HepG2 (cell line): Measurements from ENCODE around the gene SLC11A1. TPM values are rescaled to one million over a fixed set of nuclear protein-coding genes. Genes with fewer than 3 reads are reported as not detected.

Source experiments
- ATAC-seq: fragments of 200-7000 bp; cut with Tn5 transposase; 3 replicates; pipeline ENCODE4 v1.9.1; 2020; ENCODE audit warnings: mild to moderate bottlenecking, moderate library complexity
- BruUV-seq: library from RNA; stranded (reverse); fragments of 400-500 nt; replicated peaks from 2 replicates; lab custom pipeline; 2021; lab: Mats Ljungman, UMichigan
- CTCF ChIA-PET: fragments of 300-600 bp; formaldehyde crosslinking; extraction: SDS; loops from one replicate; lab custom pipeline; 2021; ENCODE audit warnings: low total read pairs, inconsistent platforms, low intra/inter-chr PET ratio; lab: Yijun Ruan, JAX
- POLR2A ChIA-PET: fragments of 350-600 bp; sonication (Branson Sonifier 250); formaldehyde crosslinking; loops from one replicate; lab custom pipeline; 2020; ENCODE audit warnings: antibody characterized with exemption, inconsistent platforms; lab: Yijun Ruan, JAX
- DNase-seq: peaks from one replicate; pipeline ENCODE4 v3.0.0-alpha.2; 2015; ENCODE audit warnings: low spot score
- FAIRE-seq: peaks from 3 replicates; lab custom pipeline; 2011; peaks lifted over from hg19 to GRCh38; lab: Jason Lieb, UNC
- H2AFZ ChIP-seq: one replicate; pipeline ENCODE4 v1.6.1; 2011; ENCODE audit warnings: low read length, inconsistent platforms
- H3K27ac ChIP-seq: fragments of 300-600 bp; 3 replicates; pipeline ENCODE4 v1.8.0; 2011; ENCODE audit warnings: mixed run types, mild to moderate bottlenecking, mixed read lengths, low read length, inconsistent platforms; ENCODE audit not compliant: insufficient read depth; ENCODE audit errors: extremely low read length
- H3K27me3 ChIP-seq, 2 experiments: fragments of 200-600 bp in 1 of 2; 2 replicates in 1 of 2; 3 replicates in 1 of 2; pipeline versions ENCODE4 v1.6.0 to v1.8.0; 2011; ENCODE audit warnings: low read length in 2 of 2, mild to moderate bottlenecking in 2 of 2, moderate library complexity in 2 of 2, inconsistent platforms in 1 of 2; ENCODE audit not compliant: insufficient read depth in 2 of 2, control insufficient read depth in 1 of 2
- H3K36me3 ChIP-seq, 2 experiments: fragments of 200-600 bp in 1 of 2; replicated peaks in 1 of 2; 2 replicates in 1 of 2; 3 replicates in 1 of 2; pipeline versions ENCODE4 v1.5.1 to v1.8.0; 2011; ENCODE audit warnings: low read length in 2 of 2, inconsistent platforms in 1 of 2; ENCODE audit not compliant: insufficient read depth in 2 of 2, control insufficient read depth in 1 of 2
- H3K4me1 ChIP-seq: 2 replicates; pipeline ENCODE4 v1.5.1; 2012; ENCODE audit warnings: low read length, inconsistent platforms; ENCODE audit not compliant: insufficient read depth
- H3K4me2 ChIP-seq: 2 replicates; pipeline ENCODE4 v1.6.0; 2011; ENCODE audit warnings: low read depth, low read length, inconsistent platforms
- H3K4me3 ChIP-seq, 3 experiments: fragments of 200-600 bp in 1 of 3; sonication (generic), shearing (Covaris generic) in 1 of 3; replicated peaks in 1 of 3; 2 replicates each; pipeline ENCODE4 v1.5.1; 2011 to 2016; ENCODE audit warnings: low read length in 3 of 3, inconsistent platforms in 2 of 3, low read depth in 2 of 3, mild to moderate bottlenecking in 2 of 3, control low read depth in 1 of 3, mixed read lengths in 1 of 3; ENCODE audit not compliant: insufficient read depth in 1 of 3
- H3K79me2 ChIP-seq: one replicate; pipeline ENCODE4 v1.6.1; 2011; ENCODE audit warnings: low read length, inconsistent platforms; ENCODE audit not compliant: insufficient read depth
- H3K9ac ChIP-seq: 2 replicates; pipeline ENCODE4 v1.6.0; 2011; ENCODE audit warnings: mild to moderate bottlenecking, low read depth, low read length, inconsistent platforms; ENCODE audit not compliant: insufficient read depth
- H3K9me3 ChIP-seq: 2 replicates; pipeline ENCODE4 v1.5.1; 2012; ENCODE audit warnings: mild to moderate bottlenecking, low read length
- H4K20me1 ChIP-seq: 2 replicates; pipeline ENCODE4 v1.6.0; 2011; ENCODE audit warnings: inconsistent platforms, mild to moderate bottlenecking, low read length, moderate library complexity; ENCODE audit not compliant: insufficient read depth
- AGO2 ChIP-seq: fragments of 200-400 bp; formaldehyde crosslinking; optimal IDR thresholded peaks from 2 replicates; pipeline ENCODE3; 2017; ENCODE audit warnings: mild to moderate bottlenecking, low read depth, low read length, moderate library complexity
- AHR ChIP-seq: IDR thresholded peaks from 2 replicates; pipeline ENCODE4 v1.6.1; 2018; ENCODE audit warnings: missing genetic modification reagents, missing compliant biosample characterization
- GABPB1 ChIP-seq: IDR thresholded peaks from 2 replicates; pipeline ENCODE4 v1.6.1; 2016; ENCODE audit warnings: mild to moderate bottlenecking, missing genetic modification reagents, moderate library complexity, missing compliant biosample characterization
- HMGA1 ChIP-seq: sonication (generic); formaldehyde crosslinking; conservative IDR thresholded peaks from 2 replicates; pipeline ENCODE4 v1.4.0; 2020; ENCODE audit warnings: missing genetic modification reagents
- HNRNPL ChIP-seq: fragments of 200-400 bp; formaldehyde crosslinking; IDR thresholded peaks from 2 replicates; pipeline ENCODE4 v1.6.1; 2017; ENCODE audit warnings: mild to moderate bottlenecking, low read depth, low read length
- RBFOX2 ChIP-seq: fragments of 200-400 bp; formaldehyde crosslinking; IDR thresholded peaks from 2 replicates; pipeline ENCODE4 v1.6.1; 2017; ENCODE audit warnings: low read depth, mild to moderate bottlenecking, low read length
- SALL1 ChIP-seq: sonication (generic); formaldehyde crosslinking; IDR thresholded peaks from 2 replicates; pipeline ENCODE4 v1.8.0; 2022; ENCODE audit warnings: mild to moderate bottlenecking, missing genetic modification reagents
- SNRNP70 ChIP-seq: fragments of 200-400 bp; formaldehyde crosslinking; IDR thresholded peaks from 2 replicates; pipeline ENCODE4 v1.6.1; 2017; ENCODE audit warnings: mild to moderate bottlenecking, low read depth, low read length, moderate library complexity
- WIZ ChIP-seq: sonication (generic); formaldehyde crosslinking; IDR thresholded peaks from 2 replicates; pipeline ENCODE4 v1.5.1; 2020; ENCODE audit warnings: mild to moderate bottlenecking, missing genetic modification reagents
- ZBTB38 ChIP-seq: sonication (generic); formaldehyde crosslinking; IDR thresholded peaks from 2 replicates; pipeline ENCODE4 v1.5.1; 2020; ENCODE audit warnings: mild to moderate bottlenecking, missing genetic modification reagents
- ZBTB7B ChIP-seq: sonication (generic); formaldehyde crosslinking; IDR thresholded peaks from 2 replicates; pipeline ENCODE4 v1.4.0; 2020; ENCODE audit warnings: missing genetic modification reagents
- ZNF121 ChIP-seq: sonication (generic); formaldehyde crosslinking; IDR thresholded peaks from 2 replicates; pipeline ENCODE4 v1.5.0; 2020; ENCODE audit warnings: mild to moderate bottlenecking, missing genetic modification reagents
- ZNF572 ChIP-seq: sonication (generic); formaldehyde crosslinking; IDR thresholded peaks from 2 replicates; pipeline ENCODE4 v1.5.1; 2020; ENCODE audit warnings: mild to moderate bottlenecking, missing genetic modification reagents
- ZNF615 ChIP-seq: sonication (generic); formaldehyde crosslinking; IDR thresholded peaks from 2 replicates; pipeline ENCODE4 v1.5.0; 2020; ENCODE audit warnings: mild to moderate bottlenecking, missing genetic modification reagents, borderline replicate concordance
- WGBS: methylation state at CpG from one replicate; pipeline ENCODE4 v1.1.6; 2017; ENCODE audit warnings: low lambda C conversion rate; 5-methylcytosine and 5-hydroxymethylcytosine counted together
- in situ Hi-C: cut with HindIII; loops from 2 replicates; pipeline ENCODE4 v1.10.0; 2017; ENCODE audit warnings: low pct_unique_long_range_greater_than_20kb; ENCODE audit not compliant: extremely low pct_ligation_motif_present
- intact Hi-C: fragments of 100-400 bp; cut with micrococcal nuclease; formaldehyde crosslinking; loops from one replicate; pipeline ENCODE4 v1.10.0; 2022; ENCODE audit not compliant: unreplicated experiment
- polyA plus RNA-seq, 8 experiments: library from polyadenylated mRNA; depleted of rRNA in 3 of 8; stranded (reverse) in 7 of 8; unstranded in 1 of 8; fragments of >200 nt; fragmentation: Illumina TruSeq in 4 of 8; extraction: Trizol in 4 of 8; gene quantifications; 2 replicates each; pipeline versions ENCODE4 v1.2.1 to v1.2.3, GENCODE V29; 2011 to 2016; ENCODE audit warnings: low read depth in 4 of 8, missing spikeins in 1 of 8, mixed read lengths in 1 of 8; ENCODE audit not compliant: insufficient read depth in 1 of 8
- total RNA-seq, 5 experiments: library from RNA; depleted of rRNA; stranded (reverse); fragments of >200 nt; fragmentation: Illumina TruSeq; extraction: Trizol; gene quantifications; 2 replicates each; pipeline ENCODE4 v1.2.3, GENCODE V29; 2016; ENCODE audit warnings: low read depth in 1 of 5
- TF ChIP-seq, protein P1 (sequence below): sonication (generic); formaldehyde crosslinking; IDR thresholded peaks from 2 replicates; pipeline ENCODE4 v1.4.0; 2020; ENCODE audit warnings: missing genetic modification reagents
- TF ChIP-seq, protein P2 (sequence below): IDR thresholded peaks from 2 replicates; pipeline ENCODE4 v1.6.1; 2016; ENCODE audit warnings: control low read depth

SLC11A1 gene
- total and polyA plus RNA-seq, 2 of the 13 experiments (the other 11 are each of a cell fraction or from before 2014, with no cell fraction given), result 0.33 to 2.3 TPM

DNA sequence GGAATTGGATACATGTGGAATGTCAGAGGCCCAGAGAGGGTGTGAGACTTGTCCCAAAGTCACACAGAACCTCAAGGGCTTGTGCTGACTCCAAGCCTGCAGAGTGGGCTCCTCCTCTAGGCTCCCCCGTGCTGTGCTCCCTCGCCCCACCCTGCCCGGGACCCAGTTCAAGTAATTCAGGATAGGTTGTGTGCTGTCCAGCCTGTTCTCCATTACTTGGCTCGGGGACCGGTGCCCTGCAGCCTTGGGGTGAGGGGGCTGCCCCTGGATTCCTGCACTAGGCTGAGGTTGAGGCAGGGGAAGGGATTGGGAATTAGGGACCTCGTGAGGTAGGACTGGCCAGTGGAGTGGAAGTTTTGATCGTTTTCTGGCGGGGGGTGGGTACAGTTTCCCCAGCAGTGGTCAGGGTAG, 20.4 kb downstream of the SLC11A1 start (continued):
- TF ChIP-seq AGO2 (peak; percentile 10), SALL1 (no peak; the same call in 1 of the 2 replicates)

DNA sequence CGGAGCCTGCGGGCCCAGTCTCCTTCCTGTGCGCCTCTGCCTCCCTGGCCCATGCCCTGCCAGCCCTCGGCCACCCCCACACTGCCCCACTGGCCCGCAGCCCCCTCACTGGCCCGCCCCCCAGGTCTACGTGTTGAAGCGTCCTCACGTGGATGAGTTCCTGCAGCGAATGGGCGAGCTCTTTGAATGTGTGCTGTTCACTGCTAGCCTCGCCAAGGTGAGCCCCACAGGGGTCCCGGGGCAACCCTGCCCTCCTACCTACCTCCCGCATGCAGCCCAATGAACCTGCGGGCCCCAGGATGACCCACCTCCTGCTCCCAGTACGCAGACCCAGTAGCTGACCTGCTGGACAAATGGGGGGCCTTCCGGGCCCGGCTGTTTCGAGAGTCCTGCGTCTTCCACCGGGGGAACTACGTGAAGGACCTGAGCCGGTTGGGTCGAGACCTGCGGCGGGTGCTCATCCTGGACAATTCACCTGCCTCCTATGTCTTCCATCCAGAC, 20.9 kb downstream of the SLC11A1 start:
- TF ChIP-seq ZNF121 (CRISPR knock-in tag) (no peak), AGO2 (peak; percentile 94), SNRNP70 (no peak), RBFOX2 (peak; percentile 82), HNRNPL (0 out of 2 replicates have a peak, but pooled peaks have one; percentile 11), ZNF615 (CRISPR knock-in tag) (no peak), ZNF572 (CRISPR knock-in tag) (0 out of 2 replicates have a peak, but pooled peaks have one; percentile 25), WIZ (CRISPR knock-in tag) (no peak), ZBTB38 (peak; percentile 82), HMGA1 (CRISPR knock-in tag) (no peak), AHR (CRISPR knock-in tag) (no peak), GABPB1 (CRISPR knock-in tag) (0 out of 2 replicates have a peak, but pooled peaks have one; percentile 0), ZBTB7B (CRISPR knock-in tag) (no peak)
- TF ChIP-seq, protein P1, sequence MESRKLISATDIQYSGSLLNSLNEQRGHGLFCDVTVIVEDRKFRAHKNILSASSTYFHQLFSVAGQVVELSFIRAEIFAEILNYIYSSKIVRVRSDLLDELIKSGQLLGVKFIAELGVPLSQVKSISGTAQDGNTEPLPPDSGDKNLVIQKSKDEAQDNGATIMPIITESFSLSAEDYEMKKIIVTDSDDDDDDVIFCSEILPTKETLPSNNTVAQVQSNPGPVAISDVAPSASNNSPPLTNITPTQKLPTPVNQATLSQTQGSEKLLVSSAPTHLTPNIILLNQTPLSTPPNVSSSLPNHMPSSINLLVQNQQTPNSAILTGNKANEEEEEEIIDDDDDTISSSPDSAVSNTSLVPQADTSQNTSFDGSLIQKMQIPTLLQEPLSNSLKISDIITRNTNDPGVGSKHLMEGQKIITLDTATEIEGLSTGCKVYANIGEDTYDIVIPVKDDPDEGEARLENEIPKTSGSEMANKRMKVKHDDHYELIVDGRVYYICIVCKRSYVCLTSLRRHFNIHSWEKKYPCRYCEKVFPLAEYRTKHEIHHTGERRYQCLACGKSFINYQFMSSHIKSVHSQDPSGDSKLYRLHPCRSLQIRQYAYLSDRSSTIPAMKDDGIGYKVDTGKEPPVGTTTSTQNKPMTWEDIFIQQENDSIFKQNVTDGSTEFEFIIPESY (CRISPR knock-in tag), result no peak
- TF ChIP-seq, protein P2, sequence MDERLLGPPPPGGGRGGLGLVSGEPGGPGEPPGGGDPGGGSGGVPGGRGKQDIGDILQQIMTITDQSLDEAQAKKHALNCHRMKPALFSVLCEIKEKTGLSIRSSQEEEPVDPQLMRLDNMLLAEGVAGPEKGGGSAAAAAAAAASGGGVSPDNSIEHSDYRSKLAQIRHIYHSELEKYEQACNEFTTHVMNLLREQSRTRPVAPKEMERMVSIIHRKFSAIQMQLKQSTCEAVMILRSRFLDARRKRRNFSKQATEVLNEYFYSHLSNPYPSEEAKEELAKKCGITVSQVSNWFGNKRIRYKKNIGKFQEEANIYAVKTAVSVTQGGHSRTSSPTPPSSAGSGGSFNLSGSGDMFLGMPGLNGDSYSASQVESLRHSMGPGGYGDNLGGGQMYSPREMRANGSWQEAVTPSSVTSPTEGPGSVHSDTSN (CRISPR knock-in tag), result no peak
- TF ChIP-seq, all 625 proteins: peak for 6
- ChIA-PET CTCF (no interaction called here), POLR2A (no interaction called here)
- Histone ChIP-seq H3K4me3 (peak overlapping the region in 1 of 3 experiments; percentile 97; a peak in 1 of 6 replicates), H3K9me3 (no peaks in the 10 kb centered on the region), H3K27ac (peak overlapping the region; percentile 79), H3K4me2 (peak overlapping the region; percentile 98), H3K79me2 (peaks cover 38% of the 10 kb centered on the region), H3K36me3 (peaks cover 24 to 38% of the 10 kb centered on the region in 2 experiments; a peak in 4 of 5 replicates), H3K9ac (peak overlapping the region; percentile 81; the same call in 1 of the 2 replicates), H3K4me1 (peaks cover 62% of the 10 kb centered on the region), H4K20me1 (no peaks in the 10 kb centered on the region; the same call in 1 of the 2 replicates), H3K27me3 (no peaks in the 10 kb centered on the region; a peak in 1 of 5 replicates), H2AFZ (no peak overlapping the region)
- DNase-seq (no peak), ATAC-seq (no peak), FAIRE-seq (no peak)
- intact Hi-C loops, result no loop called here
- in situ Hi-C loops, result no loop called here
- BruUV-seq, result no TSS peak
- 94% methylated on average over 25 of the region's 26 CpGs for WGBS
